Stimulated activated CD4-positive, alpha-beta T cell treated with anti-CD3 and anti-CD28 coated beads, Interleukin-15, amount 100 ng/mL, for 1 hour (primary cell): ENCODE results near the gene BAMBI.

Experiments used
- DNase-seq, 2 donors: peaks; one replicate each; pipeline ENCODE4 v3.0.0-alpha.2; 2020; ENCODE audit warnings: low read depth in 1 of 2, low spot score in 1 of 2

The BAMBI gene

GRCh38 chr10:28704464-28705161 is 27.3 kb downstream of the BAMBI start:
- DNase-seq: no peak

GRCh38 chr10:28705472-28705871 is 28.2 kb downstream of the BAMBI start:
- no peak for DNase-seq

GRCh38 chr10:28709001-28709710 is 31.8 kb downstream of the BAMBI start:
- no peak for DNase-seq

GRCh38 chr10:28710202-28710886 is 33.0 kb downstream of the BAMBI start:
- DNase-seq: no peak

GRCh38 chr10:28711041-28711440 is 33.7 kb downstream of the BAMBI start:
- DNase-seq: no peak

GRCh38 chr10:28711776-28712175 is 34.5 kb downstream of the BAMBI start:
- no peak for DNase-seq

GRCh38 chr10:28713626-28714352 is 36.5 kb downstream of the BAMBI start:
- no peak for DNase-seq

GRCh38 chr10:28714401-28715053 is 37.2 kb downstream of the BAMBI start:
- no peak for DNase-seq

- no peak for DNase-seq
Observed at GRCh38 chr10:28715246-28715645, 37.9 kb downstream of the BAMBI start.

- no peak for DNase-seq
Observed at GRCh38 chr10:28715757-28716156, 38.4 kb downstream of the BAMBI start.

- no peak for DNase-seq
Observed at GRCh38 chr10:28716748-28717147, 39.4 kb downstream of the BAMBI start.

- DNase-seq: no peak
Observed at GRCh38 chr10:28717656-28718201, 40.4 kb downstream of the BAMBI start.

GRCh38 chr10:28719789-28720436 is 42.6 kb downstream of the BAMBI start:
- no peak for DNase-seq

- no peak for DNase-seq
Observed at GRCh38 chr10:28721318-28721951, 44.1 kb downstream of the BAMBI start.

GRCh38 chr10:28722065-28722803 is 44.9 kb downstream of the BAMBI start:
- no peak for DNase-seq

- no peak for DNase-seq
Observed at GRCh38 chr10:28728366-28728765, 51.0 kb downstream of the BAMBI start.

GRCh38 chr10:28730031-28730778 is 52.9 kb downstream of the BAMBI start:
- DNase-seq: no peak

GRCh38 chr10:28732091-28732490 is 54.8 kb downstream of the BAMBI start:
- no peak for DNase-seq
